GM18502 (cell line): ENCODE data around the gene DPP10.

Experiments
- ATAC-seq: cut with Tn5 transposase; IDR thresholded peaks from one replicate; pipeline ENCODE4 v1.9.1; 2021; ENCODE audit warnings: mild to moderate bottlenecking; ENCODE audit not compliant: unreplicated experiment, poor library complexity

DPP10 gene

DNA sequence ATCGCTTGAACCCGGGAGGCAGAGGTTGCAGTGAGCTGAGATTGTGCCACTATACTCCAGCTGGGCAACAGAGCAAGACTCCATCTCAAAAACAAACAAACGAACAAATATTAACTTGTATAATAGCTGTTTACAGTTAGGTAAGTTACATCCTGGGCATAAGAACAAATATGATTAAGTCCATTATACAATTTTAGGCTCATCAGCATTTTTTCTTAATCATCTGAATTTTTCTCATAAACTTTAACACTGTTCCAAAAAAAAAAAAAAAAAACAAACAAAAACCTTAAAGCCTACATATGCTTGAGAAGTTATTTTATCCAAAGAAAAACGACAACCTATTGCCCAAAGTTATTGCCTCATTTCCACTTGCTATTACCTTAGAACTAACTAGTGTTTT lies 1042.5 kb downstream of the DPP10 start:
- ATAC-seq = no peak

DNA sequence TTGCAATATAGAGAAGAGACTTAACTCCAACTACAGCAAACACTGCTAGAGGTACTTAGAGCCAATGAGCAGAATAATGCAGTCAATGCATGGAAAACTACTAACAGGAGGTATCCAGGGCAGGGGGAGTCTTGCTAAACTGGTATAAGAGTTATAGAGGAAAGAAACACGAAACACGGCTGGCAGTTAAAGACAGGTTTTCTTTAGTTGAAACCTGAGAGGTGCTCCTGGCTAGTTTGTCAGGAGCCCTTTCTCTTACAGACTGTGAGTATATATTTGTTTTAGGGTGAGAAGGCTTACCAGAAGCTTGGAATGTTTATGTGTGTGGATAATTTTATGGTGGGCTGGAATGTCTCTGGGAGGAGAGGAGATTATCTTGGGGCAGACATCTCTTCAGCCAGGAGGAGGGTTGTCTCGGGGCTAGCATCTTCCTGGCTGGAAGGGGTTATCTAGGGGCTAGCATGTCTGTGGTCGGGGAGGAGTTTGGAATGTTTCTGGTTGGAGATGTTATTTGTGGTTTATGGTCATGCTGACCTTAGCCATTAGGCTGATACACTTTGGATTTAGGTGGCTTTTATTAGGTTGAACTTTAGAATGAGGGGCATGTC lies 1048.8 kb downstream of the DPP10 start:
- no peak for ATAC-seq

DNA sequence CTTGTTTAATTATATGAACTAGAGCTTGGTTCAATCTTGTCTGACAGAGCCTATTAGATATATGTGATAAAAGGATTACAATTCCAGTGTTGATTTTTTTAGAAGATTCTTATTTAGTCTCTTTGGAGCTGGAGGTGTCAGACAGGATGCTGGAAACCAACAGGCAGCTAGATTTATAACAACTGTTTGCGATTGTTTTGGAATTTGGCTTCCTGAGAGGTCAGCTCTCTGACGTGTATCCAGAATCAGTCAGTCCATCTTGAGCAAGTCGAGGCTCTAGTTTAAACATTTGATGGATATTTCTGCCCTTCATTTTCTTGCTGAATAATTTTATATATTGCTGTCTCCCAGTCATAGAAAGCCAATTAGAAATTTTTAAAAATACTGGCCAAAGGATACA lies 1062.9 kb downstream of the DPP10 start:
- no peak for ATAC-seq

DNA sequence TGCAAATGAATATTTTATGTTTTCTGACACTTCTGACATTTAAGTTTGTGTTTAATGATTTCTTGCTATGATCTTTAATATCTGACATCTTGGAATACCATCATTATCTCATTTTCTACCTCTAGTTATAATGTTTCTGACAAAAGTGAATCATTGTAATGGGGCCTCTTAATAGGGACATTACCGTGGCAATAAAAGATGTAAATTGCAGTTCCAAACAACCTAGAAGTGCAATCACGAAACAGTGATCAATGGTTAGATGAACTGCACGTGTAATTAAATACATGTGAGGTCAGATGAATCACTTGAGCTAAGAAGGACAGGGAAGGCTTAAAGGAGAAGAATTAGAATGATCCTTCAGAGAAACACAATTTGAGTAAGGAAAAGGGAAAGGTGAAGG lies 1078.3 kb downstream of the DPP10 start:
- no peak for ATAC-seq

DNA sequence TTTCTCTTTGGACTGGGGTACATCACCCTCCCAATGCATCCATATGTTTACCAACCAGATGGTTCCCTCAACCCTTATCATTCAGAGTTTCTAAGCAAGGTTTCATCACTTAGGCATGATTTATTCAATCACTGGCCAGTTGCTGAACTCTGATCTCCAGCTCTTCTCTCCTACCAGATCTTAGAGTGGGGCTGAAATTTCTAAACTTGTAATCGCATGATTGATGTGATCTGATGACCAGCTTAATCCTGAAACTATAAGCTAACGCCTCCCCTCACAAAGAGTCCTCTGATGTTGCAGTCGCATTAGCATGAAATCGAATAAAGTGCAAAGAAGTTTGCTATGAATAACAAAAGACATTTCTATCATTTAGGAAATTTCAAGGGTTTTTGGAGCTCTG lies 1082.0 kb downstream of the DPP10 start:
- no peak for ATAC-seq

DNA sequence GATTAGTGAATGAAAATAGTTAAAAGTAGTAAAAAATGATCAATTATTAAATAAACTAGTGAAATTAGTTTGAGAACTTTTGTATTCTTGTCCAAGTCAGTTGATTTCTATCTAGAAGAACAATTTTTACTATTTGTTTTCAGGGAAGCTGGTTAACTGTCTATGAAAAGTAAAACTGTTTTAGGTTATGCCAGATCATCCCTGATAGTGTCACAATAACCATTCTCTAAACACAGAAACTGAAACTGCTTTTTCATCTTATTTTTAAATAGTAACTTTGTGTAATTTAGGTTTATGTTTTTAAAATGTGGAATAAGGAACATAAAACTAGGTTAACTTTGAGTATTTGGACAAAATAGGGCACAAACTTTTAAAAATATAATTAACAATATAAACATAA lies 1087.2 kb downstream of the DPP10 start:
- ATAC-seq = no peak

DNA sequence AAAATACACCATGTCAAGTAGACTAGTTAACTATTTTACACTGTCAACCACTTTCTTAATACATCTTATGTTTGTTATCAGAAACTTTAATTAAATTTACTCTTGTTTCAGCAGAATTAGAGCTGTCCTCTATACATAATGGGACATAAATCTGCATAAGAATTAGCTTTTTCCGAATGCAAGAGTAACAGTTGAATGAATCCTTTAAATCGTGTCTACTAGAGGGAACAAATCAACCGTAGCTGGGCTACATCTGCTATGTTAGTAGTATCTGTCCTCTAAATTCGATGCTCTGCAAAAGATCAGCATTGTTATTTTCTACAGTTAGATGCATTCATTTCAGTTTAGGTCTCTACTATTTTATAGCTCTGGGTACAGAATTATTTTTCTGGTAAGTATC lies 1090.6 kb downstream of the DPP10 start:
- ATAC-seq = no peak

DNA sequence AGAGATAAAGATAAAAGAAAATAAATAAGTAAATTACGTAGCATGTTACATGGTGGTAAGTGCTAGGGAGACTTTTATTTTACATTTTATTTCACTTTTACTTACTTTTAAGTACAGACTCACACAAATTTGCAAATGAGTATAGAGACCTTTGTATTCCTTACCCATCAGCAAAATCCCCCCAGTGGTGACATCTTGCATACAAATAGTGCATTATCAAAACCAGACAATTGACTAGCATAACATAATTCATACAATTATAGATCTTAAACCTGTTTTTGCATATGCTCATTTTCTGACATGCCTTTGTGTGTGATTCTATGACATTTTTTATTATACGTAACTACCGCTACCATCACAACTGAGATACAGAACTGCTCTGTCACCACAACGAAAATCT lies 1099.4 kb downstream of the DPP10 start:
- ATAC-seq = no peak

DNA sequence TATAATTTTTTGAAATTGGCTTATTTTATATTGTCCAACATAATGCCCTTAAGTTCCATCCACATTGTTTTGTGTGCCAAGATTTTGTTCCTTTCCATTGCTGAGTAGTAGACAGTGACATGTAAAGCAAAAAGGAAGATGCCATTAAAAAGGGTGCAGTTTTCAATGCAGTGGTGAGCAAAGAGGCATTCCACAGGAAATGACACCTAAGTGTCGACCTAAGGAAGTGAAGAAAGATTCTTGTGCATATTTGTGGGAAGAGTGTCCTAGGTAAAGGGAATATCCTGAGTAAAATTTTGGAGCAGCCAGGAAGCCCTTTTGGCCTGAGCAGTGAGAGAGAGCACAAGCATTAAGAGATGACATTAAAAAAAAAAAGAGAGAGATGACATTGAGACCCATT lies 1099.9 kb downstream of the DPP10 start:
- no peak for ATAC-seq

DNA sequence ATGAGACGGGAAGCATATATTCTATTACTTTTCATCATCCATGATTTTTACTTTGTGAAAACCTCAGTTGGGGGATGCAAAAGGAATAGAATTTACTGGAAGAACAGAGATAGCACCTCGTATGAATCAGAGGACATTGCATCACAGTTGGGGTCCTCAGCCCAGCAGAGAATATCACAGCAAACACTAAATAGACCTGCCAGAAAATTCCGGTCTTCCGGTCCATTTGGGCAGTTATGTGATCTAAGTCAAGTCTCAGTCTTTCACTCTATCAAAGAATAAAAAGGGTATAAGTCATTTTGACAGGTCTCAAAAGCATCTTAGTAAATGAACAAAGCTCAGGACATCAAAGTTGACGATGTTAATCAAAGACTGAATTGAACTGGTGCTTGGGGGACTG lies 1100.6 kb downstream of the DPP10 start:
- no peak for ATAC-seq

DNA sequence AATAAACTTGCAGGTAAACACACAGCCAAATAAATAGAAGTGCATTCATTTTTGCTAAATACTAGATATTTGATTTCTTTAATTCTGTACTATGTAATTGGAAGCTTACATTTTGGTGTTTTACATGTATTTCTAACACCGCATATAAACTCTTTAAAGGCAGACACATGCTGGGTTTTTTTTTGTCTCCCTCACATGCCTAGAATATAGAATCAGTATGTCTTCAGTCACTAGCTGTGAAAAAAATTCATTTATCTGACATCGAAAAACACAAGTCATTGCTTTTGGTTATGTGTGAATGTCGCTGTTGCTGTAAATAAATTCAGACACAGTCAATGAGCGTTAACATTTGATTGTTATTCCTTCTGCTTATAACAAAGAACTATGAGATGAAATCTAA lies 1101.0 kb downstream of the DPP10 start:
- no peak for ATAC-seq

DNA sequence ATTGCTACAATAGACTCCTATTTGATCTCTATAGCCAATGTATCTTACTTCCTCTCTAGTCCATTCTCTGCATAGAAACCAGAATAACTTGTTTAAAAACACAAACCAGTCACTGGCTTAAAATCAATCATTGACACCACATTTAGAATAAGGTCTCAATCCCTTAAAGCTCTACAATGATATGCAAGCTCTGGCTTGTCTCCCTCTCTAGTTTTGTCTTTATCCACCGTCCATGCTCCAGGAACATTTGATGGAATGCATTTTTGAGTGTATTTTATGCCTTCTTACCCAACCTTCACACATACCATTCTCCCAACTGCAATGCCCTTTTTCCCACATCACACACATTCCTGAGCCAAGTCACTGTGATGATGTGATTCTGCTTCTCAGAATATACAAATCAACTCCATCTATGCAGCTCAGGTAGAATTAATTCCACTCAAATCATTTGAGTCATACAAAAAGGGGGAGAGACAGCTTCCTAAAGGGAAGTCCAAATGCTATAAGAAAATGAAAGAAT lies 1107.2 kb downstream of the DPP10 start:
- no peak for ATAC-seq

DNA sequence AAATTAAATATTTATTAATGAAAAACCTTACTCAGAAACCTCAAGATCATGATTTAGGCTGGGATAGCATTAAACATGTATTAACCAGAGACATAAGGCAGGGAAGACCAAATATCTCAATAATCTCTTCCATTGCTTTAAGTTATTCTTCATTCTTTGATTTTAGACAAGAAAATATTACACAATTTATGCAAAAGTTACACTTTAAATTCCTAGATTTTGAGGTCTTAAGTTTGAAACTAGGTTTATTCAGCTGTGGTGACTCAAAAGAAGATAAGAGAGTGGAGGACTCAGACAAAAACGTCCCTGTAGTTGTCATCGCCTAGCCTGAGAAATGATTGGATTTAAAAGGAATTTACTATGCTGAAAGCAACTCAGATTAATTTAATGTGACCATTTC lies 1110.3 kb downstream of the DPP10 start:
- no peak for ATAC-seq

DNA sequence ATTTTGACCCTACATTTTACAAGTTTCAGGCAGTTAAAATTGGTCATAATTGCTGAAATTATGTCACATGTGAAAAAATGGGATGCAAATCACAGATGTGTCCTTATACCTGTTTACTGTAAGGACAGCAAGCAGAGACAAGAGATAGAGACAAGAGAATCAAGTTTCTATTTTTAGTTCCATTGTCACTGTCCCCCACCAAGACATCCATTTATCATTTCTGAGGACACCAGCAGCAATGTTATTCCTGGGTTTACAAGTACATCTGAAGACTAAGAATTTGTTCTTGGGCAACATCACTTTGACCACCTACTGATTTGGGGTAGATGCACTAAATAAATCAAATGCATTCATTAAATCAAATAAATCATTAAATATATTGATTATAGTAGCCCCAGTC lies 1111.7 kb downstream of the DPP10 start:
- no peak for ATAC-seq

DNA sequence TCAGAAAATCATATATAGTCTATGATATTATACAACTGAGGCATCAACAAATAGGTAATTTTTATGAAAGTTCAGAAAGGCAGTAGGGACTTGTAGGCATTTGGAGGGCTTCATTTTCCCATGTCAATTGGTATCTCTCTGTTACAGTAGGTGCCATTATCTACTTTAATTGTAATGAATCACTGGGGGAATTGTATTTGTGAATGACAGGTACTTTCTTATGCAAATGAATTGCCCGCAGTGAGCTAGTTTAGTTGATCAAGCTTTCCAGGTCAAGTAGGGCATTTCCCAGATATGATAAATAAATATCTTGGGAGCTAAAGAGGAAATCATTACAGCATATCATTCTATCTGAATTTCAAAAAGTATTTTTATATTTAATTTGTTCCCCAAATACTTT lies 1116.3 kb downstream of the DPP10 start:
- ATAC-seq = no peak

DNA sequence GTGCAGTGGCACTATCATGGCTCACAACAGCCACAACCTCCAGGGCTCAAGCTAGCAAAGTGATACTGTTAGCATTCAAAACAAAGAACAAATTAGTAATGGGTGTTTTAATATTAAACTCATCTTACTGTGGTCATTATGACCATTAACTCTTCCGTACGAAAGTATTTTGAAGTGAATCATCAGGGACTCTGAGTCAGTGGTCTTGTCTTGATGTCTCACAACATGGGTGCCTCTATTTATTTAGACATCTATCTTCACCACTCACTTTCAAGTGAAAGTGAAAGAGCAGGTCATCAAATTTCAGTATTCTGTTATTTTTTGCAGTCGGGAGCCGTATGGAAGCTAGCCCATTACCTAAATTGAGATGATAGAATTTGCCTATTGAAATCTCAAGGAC lies 1118.2 kb downstream of the DPP10 start:
- ATAC-seq = no peak

DNA sequence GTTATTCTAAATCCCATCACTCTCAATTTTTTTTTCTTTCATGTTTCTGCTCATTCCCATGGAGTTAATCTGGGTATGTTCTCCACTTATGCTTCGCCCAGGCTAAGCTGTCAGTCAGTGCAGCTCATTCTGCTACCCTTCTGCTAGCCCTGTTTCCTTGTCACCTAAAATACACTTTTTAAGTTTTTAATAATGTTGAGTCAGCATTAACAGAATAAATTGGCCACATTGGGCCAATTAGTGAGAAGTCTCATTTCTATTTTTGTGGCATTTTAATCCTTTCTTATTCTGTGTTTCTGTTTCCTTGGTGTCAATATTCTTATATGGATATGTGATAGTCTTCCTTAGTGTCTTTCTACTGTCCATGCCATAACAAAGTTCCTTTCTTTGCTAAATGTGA lies 1126.2 kb downstream of the DPP10 start:
- no peak for ATAC-seq

DNA sequence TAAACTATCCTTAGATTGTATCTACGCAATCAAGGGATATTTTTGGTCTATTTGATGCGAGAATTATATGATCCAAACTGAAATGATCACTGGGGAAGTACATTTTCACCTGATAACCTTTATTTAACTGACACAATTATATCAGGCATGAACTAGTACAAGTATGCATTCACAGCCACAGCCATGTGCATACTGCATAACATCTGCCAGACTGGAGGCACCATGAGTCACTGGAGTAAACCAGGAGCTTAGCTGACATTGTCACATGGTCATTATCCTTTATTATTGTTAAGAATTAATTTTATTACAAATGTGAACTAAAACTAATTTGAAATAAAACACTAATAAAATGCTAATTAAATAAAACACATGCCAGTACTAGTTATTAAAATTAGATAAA lies 1127.1 kb downstream of the DPP10 start:
- ATAC-seq = no peak

DNA sequence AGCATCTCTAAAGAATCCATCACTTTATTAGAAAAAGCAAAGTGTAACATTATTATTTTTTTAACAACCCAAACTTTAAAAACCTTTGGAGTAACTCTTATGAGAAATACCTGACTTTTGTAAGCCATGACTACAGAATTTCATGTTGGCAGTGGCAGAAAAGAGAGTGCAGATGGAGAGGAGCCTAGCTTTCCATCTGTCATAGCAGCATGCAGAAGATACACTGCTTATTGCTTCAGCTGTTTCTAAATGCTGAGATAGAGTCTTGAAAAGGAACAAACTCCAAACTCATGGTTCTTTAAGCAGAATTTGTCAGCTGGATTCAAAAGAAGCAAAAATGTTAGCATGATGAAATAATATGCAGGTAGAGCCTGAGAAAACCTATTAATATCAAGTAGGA lies 1130.3 kb downstream of the DPP10 start:
- no peak for ATAC-seq

DNA sequence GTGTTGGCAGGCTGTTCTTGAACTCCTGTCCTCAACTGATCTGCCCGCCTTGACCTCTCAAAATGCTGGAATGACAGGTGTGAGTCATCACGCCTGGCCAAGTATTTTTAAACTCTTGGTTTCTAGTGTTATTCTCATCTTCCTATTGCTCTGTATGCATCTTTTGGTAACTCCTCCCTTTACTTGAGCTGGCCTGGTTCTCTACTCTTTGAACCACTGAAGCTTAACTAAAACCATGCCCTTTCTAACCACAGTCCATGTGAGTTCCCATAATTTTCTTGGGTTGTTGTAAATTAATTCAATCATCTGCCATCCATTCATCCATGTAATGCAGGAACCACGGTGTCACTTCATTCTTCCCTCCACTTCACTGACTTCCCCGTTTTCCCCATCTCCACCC lies 1131.3 kb downstream of the DPP10 start:
- no peak for ATAC-seq

DNA sequence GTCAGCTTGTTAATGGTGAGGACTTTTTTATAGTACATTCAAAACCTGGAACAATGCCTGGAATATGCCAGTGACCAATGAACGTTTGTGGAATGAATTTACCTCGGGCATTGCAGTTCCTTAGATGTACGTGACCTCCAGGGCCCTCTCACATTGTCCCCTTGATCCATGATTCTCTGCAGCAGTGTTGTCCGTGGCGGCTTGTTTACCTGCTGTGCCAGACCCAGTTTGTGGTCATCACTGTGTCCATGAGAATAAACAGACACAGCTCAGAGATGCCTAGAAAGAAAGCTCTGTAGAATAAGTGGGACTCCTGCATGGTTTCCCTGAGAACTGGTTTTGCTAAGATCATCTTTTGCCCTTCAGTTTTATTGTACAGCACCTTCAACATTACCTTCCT lies 1132.2 kb downstream of the DPP10 start:
- ATAC-seq = no peak

DNA sequence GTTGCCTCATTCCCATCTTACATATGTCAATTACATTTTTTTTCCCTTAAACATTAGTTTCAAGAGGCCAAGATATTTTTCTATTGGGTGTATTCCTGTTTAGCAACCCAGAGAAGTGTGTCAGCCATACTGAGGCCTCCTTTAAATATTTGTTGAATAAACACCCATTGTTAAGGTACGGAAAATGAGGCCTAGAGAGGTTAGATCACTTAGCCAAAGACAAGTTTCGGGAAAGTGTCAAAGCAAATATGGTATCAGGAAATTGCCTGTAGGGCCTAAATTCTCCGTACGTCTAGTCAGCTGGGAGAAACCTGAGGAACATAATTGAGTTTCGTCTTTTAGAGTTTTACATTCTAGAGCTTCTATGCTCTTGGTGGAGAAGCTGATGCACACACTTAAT lies 1138.3 kb downstream of the DPP10 start:
- no peak for ATAC-seq

DNA sequence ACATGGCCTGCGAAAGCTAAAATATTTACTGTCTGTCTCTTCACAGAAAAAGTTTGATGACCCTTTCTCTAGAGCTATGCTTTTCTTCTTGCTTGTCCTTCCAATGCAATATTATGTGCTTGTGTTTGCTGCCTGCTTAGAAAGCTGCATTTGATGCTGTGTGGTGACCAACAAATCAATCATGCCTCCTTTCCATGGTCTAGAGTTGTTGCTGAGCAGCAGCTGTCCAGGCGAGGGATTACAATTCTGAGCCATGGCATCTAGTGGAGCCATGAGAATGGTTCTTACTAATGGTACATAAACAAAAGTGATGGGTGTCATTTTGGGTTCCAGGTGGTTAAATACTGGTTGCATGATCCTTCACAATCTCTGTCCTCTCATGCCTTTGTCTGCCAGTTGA lies 1142.1 kb downstream of the DPP10 start:
- ATAC-seq = no peak
